NCI-H748 treated with DMSO at 0.1 percent for 48 hours (cell line): ENCODE data around the gene PDE6A.
A peak's percentile ranks its signal among the peaks of the same experiment; 100 is the strongest.

ENCODE experiments used
- DNase-seq: peaks from one replicate; lab custom pipeline; 2025; lab: John Stamatoyannopoulos, UW

PDE6A gene

GRCh38 chr5:149838881-149839739 lies 105.5 kb downstream of the PDE6A start:
- DNase-seq: no peak

GRCh38 chr5:149837680-149838269 lies 106.8 kb downstream of the PDE6A start:
- peak; percentile 39 for DNase-seq

GRCh38 chr5:149836451-149837139 lies 108.0 kb downstream of the PDE6A start:
- DNase-seq: no peak

- DNase-seq: peak; percentile 50
These were observed 110.2 kb downstream of the PDE6A start for GRCh38 chr5:149834246-149834855.

GRCh38 chr5:149833116-149833827 lies 111.3 kb downstream of the PDE6A start:
- DNase-seq: no peak

GRCh38 chr5:149832636-149833035 lies 112.0 kb downstream of the PDE6A start:
- no peak for DNase-seq

- DNase-seq: no peak
These were observed 113.1 kb downstream of the PDE6A start for GRCh38 chr5:149831492-149831891.

- no peak for DNase-seq
These were observed 114.0 kb downstream of the PDE6A start for GRCh38 chr5:149830579-149830978.

GRCh38 chr5:149829954-149830353 lies 114.6 kb downstream of the PDE6A start:
- DNase-seq: peak; percentile 2

GRCh38 chr5:149828161-149829011 lies 116.2 kb downstream of the PDE6A start:
- DNase-seq: peak; percentile 59

GRCh38 chr5:149827546-149827945 lies 117.0 kb downstream of the PDE6A start:
- DNase-seq: no peak

GRCh38 chr5:149827086-149827485 lies 117.5 kb downstream of the PDE6A start:
- no peak for DNase-seq

- no peak for DNase-seq
These were observed 118.0 kb downstream of the PDE6A start for GRCh38 chr5:149826574-149826973.

- DNase-seq: no peak
These were observed 119.7 kb downstream of the PDE6A start for GRCh38 chr5:149824846-149825245.

GRCh38 chr5:149824120-149824519 lies 120.5 kb downstream of the PDE6A start:
- DNase-seq: no peak

- no peak for DNase-seq
These were observed 121.2 kb downstream of the PDE6A start for GRCh38 chr5:149823375-149823774.

- no peak for DNase-seq
These were observed 122.3 kb downstream of the PDE6A start for GRCh38 chr5:149822301-149822700.

GRCh38 chr5:149820536-149821510 lies 123.8 kb downstream of the PDE6A start:
- no peak for DNase-seq

GRCh38 chr5:149820012-149820411 lies 124.6 kb downstream of the PDE6A start:
- DNase-seq: no peak

GRCh38 chr5:149818116-149818515 lies 126.5 kb downstream of the PDE6A start:
- DNase-seq: no peak
